ENCODE data around the gene DDX49.
"Not testable (repeated sequence)": the region's sequence is repeated elsewhere in the genome, so short reads cannot be mapped to it uniquely, and the experiment has no call there.

DDX49 gene

DNA sequence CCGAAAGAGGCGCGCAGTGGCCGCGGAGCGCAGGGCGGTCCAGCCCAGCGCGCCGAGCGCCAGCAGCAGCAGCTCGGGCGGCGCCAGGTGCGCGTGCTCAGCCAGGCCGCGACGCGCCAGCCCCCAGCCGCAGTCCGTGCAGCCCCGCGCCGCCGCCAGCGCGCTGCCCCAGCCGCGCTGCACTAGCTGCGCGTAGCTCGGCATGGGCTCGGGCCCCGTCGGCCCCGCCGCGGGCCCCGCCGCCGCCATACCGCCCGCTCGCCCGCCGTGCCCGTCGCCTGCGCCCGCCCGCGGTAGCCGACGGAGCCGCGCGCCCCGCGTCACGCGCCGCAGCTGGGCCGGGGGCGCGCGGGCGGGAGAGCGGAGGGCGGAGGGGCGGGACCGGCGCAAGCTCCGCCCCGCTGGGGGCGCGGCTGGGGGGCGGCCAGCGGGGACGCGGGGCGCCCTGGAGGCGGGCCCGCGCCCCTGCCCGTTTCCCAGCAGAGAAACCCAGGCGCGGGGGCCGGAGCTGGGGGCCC, 23.6 kb upstream of the DDX49 start, which contains the start of gene CERS1:
Gene CERS1 (minus strand): TSS at position 335 of the 518 bp plus-strand sequence. CDS start 86 bp downstream, at position 249.
- DNase-seq = no peak

- no peak for DNase-seq
These were observed 23.1 kb upstream of the DDX49 start for GRCh38 chr19:18896421-18896841.

GRCh38 chr19:18897094-18898029, 22.2 kb upstream of the DDX49 start:
- no peak for DNase-seq

DNA sequence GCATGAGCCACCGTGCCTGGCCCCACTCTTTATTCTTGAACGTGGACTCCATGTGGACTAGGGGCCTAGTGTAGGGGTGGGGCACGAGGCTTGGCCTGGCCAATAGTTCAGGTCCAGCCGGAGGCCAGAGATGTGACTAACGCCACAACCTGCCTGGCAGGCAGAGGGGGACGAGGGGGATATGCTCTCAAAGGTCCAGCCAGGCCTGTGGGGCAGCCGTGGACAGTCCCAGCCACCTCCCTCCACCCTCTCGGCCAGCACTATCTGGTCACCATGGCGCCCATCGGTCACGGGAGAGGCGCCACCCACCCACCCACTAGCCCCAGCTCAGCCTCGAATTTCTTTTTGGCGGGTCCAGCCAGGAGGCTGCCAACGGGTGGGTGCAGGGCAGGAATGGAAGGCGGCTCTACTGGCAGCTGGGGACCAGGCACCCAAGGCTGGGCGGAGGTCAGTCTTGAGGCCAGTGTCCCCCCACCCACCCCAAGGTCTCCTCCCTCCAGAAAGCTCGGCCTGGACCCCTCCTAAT, 21.4 kb upstream of the DDX49 start:
- no peak for DNase-seq

DNA sequence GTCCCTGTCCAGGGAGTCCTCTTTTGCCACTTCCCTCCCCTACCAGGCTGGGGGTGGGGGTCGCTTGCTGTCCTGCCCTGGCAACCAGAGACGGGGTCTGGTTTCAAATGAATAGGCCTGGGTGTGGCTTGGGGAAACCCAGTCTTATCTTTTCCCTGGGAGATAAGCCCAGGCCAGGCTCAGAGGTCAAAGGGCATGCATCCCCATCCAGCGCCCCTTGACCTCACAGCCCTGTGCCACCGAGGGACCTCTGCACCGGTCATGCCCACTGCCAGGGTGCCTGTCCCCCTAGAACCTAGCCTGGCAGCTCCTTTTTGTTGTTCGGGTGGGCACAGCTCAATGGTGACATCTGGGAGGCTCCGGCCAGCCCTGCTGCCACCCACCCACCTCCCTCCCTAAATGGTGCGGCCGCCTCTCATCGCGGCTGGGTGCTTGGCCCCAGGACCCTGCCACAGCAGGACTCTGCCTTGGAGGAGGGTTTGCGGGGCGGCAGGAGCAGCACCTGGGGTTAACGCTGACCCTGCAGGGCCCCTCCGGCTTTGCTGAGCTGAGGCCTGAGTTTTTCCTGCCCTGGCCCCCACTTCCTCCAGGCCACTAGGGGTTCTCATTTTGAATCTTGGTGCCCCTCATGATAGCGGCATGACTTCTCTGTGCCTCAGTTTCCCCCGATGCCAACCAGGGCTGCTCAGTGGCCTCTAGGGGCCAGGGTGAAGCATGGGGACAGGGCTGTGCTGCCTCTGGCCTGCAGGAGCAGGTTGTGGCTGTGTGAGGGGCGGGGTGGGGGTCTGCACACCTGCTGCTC, 20.7 kb upstream of the DDX49 start:
- no peak for DNase-seq

DNA sequence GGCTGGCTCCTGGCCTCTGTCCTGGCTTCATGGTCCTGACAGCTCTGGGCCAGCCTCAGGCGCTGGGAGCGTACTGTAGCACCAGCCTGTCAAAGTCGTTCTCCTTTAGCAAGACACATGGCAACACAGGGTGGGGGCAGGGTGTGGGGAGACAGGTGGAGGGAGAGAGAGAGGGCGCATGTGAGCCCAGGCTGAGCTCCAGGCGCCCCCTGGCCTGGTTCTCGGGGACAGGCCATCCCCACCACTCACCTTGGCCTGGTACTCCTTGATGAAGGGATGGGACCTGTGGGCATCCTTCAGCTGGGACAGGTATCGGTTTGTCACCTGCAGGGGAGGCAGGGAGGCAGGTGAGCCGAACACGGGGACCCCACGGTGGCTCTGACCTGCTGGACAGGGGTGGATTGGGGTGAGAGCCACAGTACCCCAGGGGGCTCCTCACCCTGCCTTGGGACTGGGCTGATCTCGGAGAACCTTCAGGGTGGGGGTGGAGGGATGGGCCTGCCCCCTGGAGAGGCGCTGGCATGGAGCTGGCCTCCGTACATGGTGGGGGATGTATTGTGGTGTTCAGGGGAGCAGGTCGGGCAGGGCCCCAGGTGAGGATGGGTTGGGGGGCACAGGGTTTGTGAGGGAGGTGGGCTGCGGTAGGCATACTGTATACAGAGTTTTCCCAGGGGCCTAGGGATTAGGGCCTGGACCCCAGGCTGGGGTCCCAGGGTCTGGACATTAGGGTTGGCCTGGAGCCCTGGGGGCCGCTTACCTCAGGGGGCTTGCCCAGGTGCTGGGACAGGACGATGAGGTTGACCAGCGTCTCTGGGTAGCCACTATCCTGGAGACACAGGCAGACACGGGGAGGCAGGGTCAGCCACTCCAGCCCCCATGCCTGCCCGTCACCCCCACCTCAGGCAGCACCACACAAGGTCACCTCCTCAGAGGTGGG, 19.6 kb upstream of the DDX49 start:
- DNase-seq = no peak

- no peak for DNase-seq
These were observed 18.6 kb upstream of the DDX49 start for GRCh38 chr19:18900700-18901481.

DNA sequence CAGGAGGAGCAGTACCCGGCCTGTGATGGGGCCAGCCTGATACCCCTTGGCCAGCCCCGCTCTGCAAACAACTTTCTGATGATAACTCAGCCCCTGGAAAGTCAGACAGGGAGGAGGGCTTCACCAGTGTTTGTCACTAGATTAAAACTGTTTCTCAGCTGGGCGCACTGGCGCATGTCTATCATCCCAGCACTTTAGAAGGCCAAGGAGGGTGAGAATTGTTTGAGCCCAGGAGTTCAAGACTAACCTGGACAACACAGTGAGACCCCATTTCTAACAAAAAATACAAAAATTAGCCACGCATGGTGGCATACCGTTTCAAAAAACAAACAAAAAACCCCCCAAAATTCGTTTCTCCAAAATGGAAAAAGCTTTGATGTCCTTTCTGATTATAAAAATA, 18.0 kb upstream of the DDX49 start:
- DNase-seq = no peak

GRCh38 chr19:18902519-18902918, 17.0 kb upstream of the DDX49 start:
- DNase-seq = not testable (repeated sequence)

GRCh38 chr19:18903156-18904037, 16.1 kb upstream of the DDX49 start:
- DNase-seq = no peak

GRCh38 chr19:18904334-18905057, 15.0 kb upstream of the DDX49 start:
- DNase-seq = no peak

GRCh38 chr19:18905058-18905456, 14.5 kb upstream of the DDX49 start:
- DNase-seq = no peak

DNA sequence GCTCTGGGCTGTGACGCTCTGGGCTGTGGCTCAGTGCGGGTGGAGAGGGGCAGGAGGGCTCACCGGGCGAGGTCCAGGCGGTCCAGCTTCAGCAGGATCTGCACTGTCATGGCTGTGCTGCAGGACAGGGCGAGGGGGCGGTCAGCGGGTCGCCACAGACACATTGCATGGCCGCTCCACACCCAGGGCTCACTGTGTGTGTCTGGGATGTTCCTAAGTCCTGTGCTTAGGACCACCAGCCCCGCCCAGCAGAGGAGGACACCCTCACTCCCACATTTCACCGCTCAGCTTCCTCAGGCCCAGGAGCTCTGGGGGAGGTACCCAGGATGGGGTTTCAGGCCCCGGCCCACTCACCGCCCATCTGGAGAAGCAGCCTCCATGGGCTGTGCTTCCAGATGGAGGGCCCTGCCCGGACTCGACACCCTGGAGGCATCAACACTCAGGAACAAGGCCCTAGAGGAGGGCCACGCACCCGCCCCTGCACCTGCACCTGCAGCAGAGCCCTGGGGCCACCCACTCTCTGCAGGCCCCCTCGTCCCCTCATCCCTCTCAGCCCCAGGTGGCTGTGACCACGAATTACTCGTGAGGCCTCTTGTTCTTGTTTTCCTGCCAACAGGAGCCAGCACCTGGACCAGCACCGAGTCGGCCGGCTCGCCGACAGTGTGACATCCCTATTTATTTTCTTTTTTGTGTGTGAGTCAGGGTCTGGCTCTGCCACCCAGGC, 13.8 kb upstream of the DDX49 start:
- DNase-seq = no peak

- DNase-seq = no peak
These were observed 12.7 kb upstream of the DDX49 start for GRCh38 chr19:18906605-18907519.

- DNase-seq = no peak
These were observed 10.4 kb upstream of the DDX49 start for GRCh38 chr19:18908917-18909619.

GRCh38 chr19:18910010-18910409, 9.5 kb upstream of the DDX49 start:
- no peak for DNase-seq

All from GDM1 (cell line).